GM19193 (cell line): Measurements from ENCODE around the gene CDK6.

Experiments
- POLR2A ChIP-seq: IDR thresholded peaks from 4 replicates; pipeline ENCODE4 v1.6.1; 2011; ENCODE audit not compliant: insufficient read depth, insufficient read length; ENCODE audit errors: extremely low read depth

The CDK6 gene

DNA sequence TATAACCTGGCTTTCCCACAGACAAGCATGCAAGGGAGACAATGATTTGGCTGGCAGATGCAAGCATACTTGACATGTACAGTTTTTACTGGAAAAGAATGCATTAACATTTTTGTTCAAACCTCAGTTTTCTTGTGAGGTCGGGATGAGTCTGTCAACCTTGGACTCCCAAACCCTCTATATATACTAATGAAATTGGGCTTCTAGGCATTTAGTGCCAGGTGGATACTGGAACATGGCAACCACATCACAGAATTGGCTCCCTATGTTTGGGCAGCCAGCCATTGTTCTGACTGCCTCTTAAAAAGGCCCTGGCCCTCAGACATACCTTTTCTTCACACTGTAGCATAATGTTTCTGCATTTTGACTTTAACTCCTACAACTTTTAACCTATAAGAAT lies 39.1 kb downstream of the CDK6 start:
- no peak for TF ChIP-seq POLR2A

- TF ChIP-seq POLR2A = no peak
Measured at GRCh38 chr7:92794831-92795230, 41.5 kb downstream of the CDK6 start.

- no peak for TF ChIP-seq POLR2A
Measured at GRCh38 chr7:92794391-92794790, 42.0 kb downstream of the CDK6 start.

GRCh38 chr7:92793656-92794205 lies 42.6 kb downstream of the CDK6 start:
- no peak for TF ChIP-seq POLR2A

DNA sequence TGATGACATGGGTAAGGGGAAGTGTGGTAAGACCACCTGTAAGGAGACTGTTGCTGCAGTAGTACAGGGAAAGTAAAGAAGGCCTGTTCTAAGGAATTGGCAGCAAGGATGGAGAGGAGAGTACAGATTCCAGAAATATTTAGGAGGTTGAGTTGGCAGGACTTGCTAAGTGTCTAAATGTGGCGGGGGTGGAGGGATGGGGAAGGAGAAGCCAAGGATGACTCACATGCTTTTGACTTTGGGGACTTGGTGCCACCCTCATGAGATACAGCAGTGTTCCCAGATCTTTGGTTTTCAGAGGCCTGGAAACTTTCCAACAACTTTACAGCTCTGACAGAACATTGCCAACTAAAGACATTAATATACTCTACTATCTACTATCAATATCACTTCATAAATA lies 45.4 kb downstream of the CDK6 start:
- TF ChIP-seq POLR2A = no peak

DNA sequence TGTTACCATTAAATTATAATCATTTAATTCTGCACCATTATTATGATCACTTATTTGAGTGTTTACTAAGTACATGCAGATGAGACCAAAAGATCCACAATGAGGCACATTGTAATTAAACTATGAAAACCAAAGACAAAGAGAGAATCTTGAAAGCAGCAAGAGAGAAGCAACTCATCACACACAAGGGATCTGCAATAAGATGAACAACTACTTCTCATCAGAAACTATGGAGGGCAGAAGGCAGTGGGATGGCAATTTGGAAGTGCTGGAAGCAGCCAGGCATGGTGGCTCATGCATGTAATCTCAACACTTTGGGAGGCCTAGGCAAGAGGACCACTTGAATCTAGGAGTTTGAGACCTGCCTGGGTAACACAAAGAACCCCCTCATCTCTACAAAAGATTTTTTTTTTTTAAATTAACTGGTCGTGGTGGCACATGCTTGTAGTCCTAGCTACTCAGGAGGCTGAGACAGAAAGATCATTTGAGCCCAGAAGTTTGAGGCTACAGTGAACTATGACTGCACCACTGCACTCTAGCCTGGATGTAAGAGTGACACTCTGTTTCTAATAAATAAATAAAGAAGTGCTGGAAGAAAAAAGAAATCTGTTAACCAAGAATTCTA lies 47.7 kb downstream of the CDK6 start:
- TF ChIP-seq POLR2A = no peak

GRCh38 chr7:92785923-92786322 lies 50.5 kb downstream of the CDK6 start:
- TF ChIP-seq POLR2A = no peak

- no peak for TF ChIP-seq POLR2A
Measured at GRCh38 chr7:92784935-92785334, 51.4 kb downstream of the CDK6 start.

GRCh38 chr7:92783260-92784201 lies 52.8 kb downstream of the CDK6 start:
- TF ChIP-seq POLR2A = no peak

GRCh38 chr7:92782855-92783254 lies 53.5 kb downstream of the CDK6 start:
- TF ChIP-seq POLR2A = no peak

- TF ChIP-seq POLR2A = no peak
Measured at GRCh38 chr7:92782236-92782635, 54.1 kb downstream of the CDK6 start.

- no peak for TF ChIP-seq POLR2A
Measured at GRCh38 chr7:92781117-92781720, 55.2 kb downstream of the CDK6 start.

GRCh38 chr7:92778972-92779371 lies 57.4 kb downstream of the CDK6 start:
- TF ChIP-seq POLR2A = no peak

- TF ChIP-seq POLR2A = no peak
Measured at GRCh38 chr7:92777993-92778392, 58.4 kb downstream of the CDK6 start.

DNA sequence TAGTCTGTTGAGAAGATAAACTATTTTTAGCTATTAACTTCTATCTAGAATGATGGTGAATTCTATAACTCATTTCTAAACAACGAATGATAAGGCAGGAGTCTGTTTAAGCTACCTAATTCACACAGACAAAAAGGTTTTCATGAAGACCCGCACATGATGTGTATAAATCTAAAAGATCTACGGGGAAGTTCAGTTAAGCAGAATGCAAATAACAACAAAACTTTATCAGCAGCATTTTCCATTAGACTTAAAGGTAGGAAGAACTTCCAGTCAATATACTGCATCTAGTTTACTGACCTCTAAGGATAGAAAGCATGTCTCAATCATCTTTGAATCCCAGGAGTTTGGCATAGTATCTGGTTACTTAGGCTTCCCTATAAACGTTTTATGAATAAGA lies 62.6 kb downstream of the CDK6 start:
- TF ChIP-seq POLR2A = no peak
